Measurements from ENCODE around the gene HSD3B7.

The HSD3B7 gene

GRCh38 chr16:30956601-30957455 is 28.2 kb upstream of the HSD3B7 start:
- peak; percentile 80 for DNase-seq (ENCODE audit: low read depth)

GRCh38 chr16:30957456-30958174 is 27.4 kb upstream of the HSD3B7 start, which contains the start of gene SETD1A:
Gene SETD1A, plus strand, starts transcription at chr16:30957754. Its CDS starts 978 bp downstream, at chr16:30958732.
- DNase-seq (ENCODE audit: low read depth), result peak; percentile 97

- DNase-seq (ENCODE audit: low read depth), result peak; percentile 38
Observed at GRCh38 chr16:30958175-30959079, 26.6 kb upstream of the HSD3B7 start.

- DNase-seq (ENCODE audit: low read depth), result no peak
Observed at GRCh38 chr16:30961384-30961783, 23.6 kb upstream of the HSD3B7 start.

GRCh38 chr16:30963925-30964511 is 21.0 kb upstream of the HSD3B7 start:
- DNase-seq (ENCODE audit: low read depth), result no peak

GRCh38 chr16:30964574-30965226 is 20.3 kb upstream of the HSD3B7 start:
- DNase-seq (ENCODE audit: low read depth), result no peak

GRCh38 chr16:30965436-30965835 is 19.6 kb upstream of the HSD3B7 start:
- no peak for DNase-seq (ENCODE audit: low read depth)

- DNase-seq (ENCODE audit: low read depth), result no peak
Observed at GRCh38 chr16:30966033-30966619, 18.9 kb upstream of the HSD3B7 start.

GRCh38 chr16:30967795-30968194 is 17.2 kb upstream of the HSD3B7 start:
- no peak for DNase-seq (ENCODE audit: low read depth)

- no peak for DNase-seq (ENCODE audit: low read depth)
Observed at GRCh38 chr16:30969246-30969842, 15.7 kb upstream of the HSD3B7 start.

GRCh38 chr16:30971298-30971697 is 13.7 kb upstream of the HSD3B7 start:
- no peak for DNase-seq (ENCODE audit: low read depth)

GRCh38 chr16:30972872-30973271 is 12.1 kb upstream of the HSD3B7 start:
- DNase-seq (ENCODE audit: low read depth), result no peak

- DNase-seq (ENCODE audit: low read depth), result no peak
Observed at GRCh38 chr16:30974348-30974747, 10.7 kb upstream of the HSD3B7 start.

- DNase-seq (ENCODE audit: low read depth), result no peak
Observed at GRCh38 chr16:30976486-30976885, 8.5 kb upstream of the HSD3B7 start.

- DNase-seq (ENCODE audit: low read depth), result no peak
Observed at GRCh38 chr16:30977502-30977901, 7.5 kb upstream of the HSD3B7 start.

GRCh38 chr16:30979170-30980022 is 5.6 kb upstream of the HSD3B7 start:
- DNase-seq (ENCODE audit: low read depth), result no peak

GRCh38 chr16:30980023-30980371 is 5.0 kb upstream of the HSD3B7 start:
- no peak for DNase-seq (ENCODE audit: low read depth)

- DNase-seq (ENCODE audit: low read depth), result no peak
Observed at GRCh38 chr16:30980434-30980833, 4.6 kb upstream of the HSD3B7 start.

GRCh38 chr16:30980959-30981358 is 4.0 kb upstream of the HSD3B7 start:
- no peak for DNase-seq (ENCODE audit: low read depth)

All from fibroblast of gingiva (primary cell).